Forelimb muscle (tissue), 1 donor: ENCODE results near the gene LRCH1. TPM values are rescaled to one million over a fixed set of nuclear protein-coding genes. Genes with fewer than 3 reads are reported as not detected.

Source experiments
- DNase-seq: peaks from one replicate; pipeline ENCODE4 v3.0.0-alpha.2; 2013; ENCODE audit warnings: low read depth
- polyA plus RNA-seq: library from polyadenylated mRNA; unstranded; fragments of 120-200 nt; gene quantifications from one replicate; pipeline ENCODE4 v1.2.1, GENCODE V29; 2013; ENCODE audit not compliant: insufficient read length

LRCH1 gene
- polyA plus RNA-seq, 1 donor = 21.2 TPM

DNA sequence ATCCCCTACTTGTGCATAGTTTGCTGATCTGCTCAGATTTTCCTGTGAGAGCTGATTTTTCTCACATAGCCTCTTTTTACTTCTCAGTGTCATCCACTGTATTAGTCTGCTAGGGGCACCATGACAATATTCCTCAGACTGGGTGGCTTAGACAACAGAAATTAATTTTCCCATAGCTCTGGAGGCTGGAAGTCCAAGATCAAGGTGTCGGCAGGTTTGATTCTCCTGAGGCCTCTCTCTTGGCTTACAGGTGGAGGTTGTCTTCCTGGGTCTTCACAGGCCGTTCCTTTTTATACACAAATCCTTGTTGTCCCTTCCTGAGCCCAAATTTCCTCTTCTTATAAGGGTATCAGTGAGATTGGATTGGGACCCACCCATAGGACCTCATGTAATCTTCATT is 9.2 kb downstream of the LRCH1 start:
- no peak for DNase-seq

DNA sequence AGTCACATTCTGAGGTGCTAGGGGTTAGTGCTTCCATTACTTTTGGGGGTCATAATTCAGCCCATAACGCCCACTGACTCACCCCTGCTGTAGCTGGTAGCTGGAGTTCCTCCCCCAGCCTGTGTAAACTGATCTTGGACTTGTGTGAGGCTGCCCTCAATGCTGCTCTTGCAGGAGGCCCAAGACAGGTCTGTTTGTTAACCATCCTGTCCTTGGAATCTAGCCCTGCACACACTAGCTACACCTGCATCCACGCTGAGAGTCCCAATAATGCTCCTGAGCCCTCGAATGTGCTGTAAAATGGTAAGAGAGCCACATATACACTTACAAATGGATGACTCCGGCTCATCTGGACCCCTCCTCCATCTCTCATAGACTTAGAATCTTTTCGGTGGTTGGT is 9.6 kb downstream of the LRCH1 start:
- no peak for DNase-seq

DNA sequence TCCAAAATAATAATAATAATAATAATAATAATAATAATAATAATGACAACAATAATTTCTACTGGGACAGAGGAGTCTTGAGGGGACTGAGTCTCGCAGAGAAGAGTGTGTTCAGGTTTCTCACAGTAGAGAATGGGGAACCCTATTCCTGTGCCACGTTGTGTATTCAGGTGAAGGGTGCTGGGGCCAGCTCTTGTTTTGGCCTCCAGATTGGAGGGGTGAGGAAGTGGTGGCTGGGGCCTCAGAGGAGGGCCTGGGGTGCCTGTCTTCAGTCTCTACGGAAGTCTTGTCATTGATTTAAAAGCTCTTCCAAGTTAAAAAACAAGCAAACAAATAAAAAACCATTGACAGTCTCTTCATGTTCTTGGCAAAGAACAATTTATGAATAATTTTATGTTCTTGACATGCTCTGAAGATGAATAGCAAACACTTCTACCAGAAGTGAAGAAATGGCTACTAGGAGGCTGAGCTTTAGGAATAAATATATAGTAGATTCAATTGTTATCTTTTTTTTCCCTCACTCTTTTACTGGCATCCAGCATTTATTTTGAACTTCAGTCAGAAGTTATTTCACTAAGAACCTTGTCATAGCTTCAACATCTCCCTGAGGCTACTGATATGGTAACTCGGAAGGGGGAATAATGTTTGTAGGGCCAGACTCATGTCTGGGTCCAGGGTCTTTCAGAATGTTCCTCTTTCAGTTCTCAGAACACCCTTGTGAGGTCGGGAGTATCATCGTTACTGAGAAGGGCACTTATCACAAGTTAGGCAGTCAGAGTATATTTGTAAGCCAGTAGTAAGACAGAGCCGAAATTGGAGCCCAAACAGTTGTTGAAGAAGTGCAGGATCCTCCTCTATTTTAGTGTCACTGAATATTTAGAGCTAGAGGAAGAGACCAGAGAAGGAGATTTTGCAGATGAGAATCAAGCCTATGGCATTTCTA is 13.1 kb downstream of the LRCH1 start:
- no peak for DNase-seq

DNA sequence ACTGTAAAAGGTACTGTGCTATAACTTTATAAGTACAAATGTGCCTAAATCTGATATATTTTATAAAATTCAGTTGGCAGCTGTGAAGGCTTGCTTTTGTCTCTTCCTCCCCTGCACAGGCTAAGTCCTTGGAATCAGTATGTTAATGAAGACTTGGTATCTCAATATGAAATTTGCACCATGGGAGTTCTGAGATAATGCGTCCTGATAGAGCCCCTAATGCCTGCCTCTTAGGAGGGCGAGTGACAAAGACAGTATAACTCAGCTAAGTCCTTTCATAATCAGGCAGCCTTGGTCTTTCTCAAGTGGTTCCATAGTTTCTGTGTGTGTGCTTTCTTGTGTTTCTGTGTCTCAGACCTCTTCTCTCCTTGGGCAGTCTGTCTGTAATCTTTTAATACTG is 14.7 kb downstream of the LRCH1 start:
- DNase-seq = no peak

DNA sequence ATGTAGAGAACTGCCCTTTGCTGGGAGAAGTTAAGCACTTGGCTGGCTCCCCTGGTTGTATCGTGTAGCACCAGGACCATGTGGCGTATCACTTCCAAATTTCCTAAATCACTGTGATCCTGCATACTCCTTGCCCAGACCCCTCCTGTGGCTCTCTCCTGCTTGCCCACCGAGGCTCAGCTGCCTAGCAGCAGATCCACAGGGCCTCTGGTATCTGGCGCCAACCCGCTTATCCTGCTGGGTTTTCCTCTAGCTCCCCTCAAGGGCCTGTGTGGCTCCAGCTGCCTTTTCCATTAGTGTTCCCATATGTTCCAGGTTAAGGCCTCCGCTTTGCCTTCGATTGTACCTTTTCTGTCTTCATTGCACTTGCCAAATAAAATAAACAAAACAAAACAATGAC is 16.5 kb downstream of the LRCH1 start:
- DNase-seq = no peak

DNA sequence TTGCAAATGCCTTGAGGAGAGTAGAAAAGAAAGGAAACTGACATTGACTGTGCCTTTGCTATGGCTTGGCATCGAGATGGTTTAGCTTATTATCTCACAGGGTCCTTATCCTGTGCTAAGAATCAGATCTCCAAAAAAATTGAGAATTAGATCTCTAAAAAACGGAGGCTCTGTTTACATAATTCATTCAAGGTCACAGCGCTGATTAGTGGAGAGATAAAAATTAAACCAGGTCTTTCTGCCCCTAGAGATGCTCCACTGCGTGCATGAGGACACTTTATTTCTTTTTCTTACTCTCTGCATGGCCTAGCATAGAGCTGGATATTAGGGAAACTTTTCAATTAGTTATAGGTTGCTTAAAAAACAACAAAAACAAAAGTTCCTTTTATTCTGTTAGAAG is 17.3 kb downstream of the LRCH1 start:
- DNase-seq = no peak

DNA sequence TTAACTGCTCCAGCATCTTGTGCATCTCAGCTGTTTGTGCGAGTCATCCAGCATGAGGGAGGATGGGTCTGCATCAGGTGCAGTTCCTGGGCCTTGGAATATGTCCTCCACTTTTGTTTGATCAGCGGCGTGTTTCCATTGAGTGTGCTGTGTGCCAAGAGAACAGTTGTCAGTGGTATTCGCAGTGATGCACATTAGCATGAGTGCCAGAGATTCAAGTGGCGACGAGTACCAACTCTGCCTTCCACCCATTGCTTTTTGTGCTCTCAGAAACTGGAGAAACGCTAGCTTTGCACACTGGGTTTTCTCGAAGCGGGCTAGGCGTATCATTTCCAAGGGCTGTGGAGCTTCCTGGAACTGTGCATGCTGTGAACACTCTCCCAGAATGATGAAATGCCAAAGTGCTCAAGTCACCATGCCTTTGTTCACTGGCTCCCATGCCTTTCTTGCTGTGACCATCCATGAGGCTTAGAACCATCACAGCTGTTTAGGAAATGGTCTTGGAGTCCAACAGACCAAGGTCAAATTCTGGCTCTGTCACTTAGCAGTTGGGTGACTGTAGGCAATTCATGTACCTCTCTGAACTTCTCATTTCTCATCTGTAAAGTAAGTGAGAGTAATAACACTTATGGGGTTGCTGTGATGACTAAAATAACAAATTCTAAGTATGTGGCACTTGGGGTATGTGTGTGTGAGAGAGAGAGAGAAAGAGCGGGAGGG is 18.4 kb downstream of the LRCH1 start:
- no peak for DNase-seq

DNA sequence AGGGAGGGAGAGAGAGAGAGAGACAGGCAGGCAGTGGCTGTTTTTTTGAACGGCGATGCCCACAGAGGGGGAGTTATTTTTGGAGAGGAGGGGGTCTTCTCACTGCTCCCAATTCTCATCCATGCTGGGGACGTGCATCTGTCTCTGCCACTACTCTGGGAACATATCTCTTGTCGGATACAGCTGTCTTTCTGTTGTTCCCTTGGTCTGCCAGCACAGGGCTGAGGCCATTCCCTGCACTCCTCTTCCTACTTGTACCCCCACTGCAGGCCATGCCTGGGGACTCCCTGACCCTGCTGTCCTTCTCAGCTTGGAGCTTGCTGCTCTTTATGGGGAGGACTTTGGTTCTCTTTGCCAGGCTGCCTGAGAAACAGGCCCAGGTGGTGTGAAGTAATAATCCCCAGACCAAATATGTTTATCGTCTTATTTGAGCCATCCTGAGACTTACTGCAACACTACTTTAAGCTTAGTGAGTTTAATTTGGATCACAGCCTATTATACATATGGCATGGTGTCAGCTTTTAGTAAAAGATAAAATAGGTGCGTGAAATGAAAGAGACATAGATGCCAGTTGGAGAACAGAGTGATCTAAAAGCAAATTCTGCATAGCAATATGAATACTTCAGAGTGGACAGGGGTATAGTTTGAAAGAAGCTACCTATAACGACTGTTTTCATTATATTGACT is 19.1 kb downstream of the LRCH1 start:
- no peak for DNase-seq

DNA sequence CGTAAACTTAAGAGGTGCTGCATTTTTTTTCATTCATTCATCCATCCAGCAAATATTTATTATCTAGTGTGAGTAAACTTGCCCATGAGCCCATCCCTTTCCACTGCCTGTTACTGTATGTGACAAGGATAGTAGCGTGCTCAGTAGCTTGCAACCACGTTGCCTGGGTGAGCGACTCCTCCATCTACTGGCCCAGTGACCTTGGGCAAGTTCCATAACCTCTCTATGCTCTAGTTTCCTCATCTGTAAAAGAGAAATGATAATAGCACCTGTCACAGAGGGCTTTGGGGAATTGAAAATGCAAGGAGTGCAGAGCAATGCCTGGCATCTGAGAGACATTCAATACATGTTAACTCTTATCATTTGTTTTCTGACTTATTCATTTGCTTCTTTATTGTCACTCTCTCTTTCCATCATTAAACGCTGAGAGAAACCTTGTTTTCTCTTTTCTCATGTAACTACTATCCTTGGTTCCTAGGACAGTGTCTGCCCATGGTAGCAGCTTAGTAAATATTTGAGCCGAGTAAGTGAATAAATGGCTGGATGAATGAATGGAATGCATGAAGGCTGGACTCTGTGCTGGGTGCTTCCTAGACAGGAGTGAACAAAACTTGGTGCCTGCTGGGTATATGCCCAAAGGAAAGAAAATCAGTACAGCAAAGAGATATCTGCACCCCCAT is 19.9 kb downstream of the LRCH1 start:
- no peak for DNase-seq

DNA sequence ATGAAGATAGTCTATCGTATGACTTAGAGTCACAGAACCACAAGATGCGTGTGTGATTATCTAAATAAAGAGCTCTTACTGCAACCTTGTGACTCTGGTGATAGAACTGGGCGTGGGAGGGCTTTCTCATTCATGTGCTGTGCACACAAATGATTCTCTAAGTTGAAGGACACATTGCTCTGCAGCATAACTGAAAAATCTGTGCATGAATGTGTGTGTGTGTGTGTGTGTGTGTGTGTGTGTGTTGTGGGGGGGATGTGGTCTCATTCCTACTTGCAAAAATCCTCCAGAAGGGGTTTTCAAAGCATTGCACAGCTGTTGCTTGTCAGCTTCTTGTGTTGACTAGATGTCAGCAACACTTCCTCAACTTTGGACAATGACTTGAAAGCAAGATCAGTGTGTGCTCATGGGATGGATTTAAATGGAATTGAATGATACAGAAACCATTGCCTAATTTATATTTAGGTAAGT is 22.4 kb downstream of the LRCH1 start:
- no peak for DNase-seq

DNA sequence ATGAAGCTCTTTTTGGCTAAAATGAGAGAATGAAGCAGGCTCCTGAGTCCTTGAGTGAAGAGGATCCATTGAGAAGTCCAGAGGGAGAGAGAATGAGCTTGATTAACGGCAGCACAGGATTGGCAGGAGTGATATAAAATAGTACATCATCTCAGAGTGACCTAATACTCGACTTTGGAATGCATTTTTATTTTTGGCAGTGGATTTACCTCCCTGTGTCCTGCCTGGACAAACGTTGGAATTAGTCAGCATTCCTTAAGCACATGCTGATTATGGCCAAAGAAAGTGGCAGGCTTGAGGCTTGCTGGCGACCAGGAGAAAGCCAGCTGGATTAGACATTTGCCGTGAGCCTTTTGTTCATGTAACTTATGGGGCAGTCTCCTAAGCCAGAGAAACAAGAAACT is 22.9 kb downstream of the LRCH1 start:
- peak; percentile 69 for DNase-seq

DNA sequence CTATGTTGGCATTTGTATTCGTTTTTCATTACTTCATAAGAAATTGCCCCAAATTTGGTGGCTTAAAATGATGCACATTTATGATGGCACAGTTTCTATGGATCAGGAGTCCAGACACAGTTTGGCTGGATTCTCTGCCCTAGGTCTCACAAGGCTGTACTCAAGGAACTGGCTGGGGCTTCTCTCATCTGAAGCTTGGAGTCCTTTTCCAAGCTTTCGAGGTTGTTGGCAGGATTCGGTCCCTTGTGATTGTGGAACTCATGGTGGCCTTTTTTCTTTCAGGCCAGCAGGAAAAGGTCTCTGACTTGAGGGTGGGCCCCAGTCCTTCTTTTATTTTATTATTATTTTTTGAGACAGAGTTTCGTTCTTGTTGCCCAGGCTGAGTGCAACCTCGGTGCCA is 23.8 kb downstream of the LRCH1 start:
- DNase-seq = no peak

DNA sequence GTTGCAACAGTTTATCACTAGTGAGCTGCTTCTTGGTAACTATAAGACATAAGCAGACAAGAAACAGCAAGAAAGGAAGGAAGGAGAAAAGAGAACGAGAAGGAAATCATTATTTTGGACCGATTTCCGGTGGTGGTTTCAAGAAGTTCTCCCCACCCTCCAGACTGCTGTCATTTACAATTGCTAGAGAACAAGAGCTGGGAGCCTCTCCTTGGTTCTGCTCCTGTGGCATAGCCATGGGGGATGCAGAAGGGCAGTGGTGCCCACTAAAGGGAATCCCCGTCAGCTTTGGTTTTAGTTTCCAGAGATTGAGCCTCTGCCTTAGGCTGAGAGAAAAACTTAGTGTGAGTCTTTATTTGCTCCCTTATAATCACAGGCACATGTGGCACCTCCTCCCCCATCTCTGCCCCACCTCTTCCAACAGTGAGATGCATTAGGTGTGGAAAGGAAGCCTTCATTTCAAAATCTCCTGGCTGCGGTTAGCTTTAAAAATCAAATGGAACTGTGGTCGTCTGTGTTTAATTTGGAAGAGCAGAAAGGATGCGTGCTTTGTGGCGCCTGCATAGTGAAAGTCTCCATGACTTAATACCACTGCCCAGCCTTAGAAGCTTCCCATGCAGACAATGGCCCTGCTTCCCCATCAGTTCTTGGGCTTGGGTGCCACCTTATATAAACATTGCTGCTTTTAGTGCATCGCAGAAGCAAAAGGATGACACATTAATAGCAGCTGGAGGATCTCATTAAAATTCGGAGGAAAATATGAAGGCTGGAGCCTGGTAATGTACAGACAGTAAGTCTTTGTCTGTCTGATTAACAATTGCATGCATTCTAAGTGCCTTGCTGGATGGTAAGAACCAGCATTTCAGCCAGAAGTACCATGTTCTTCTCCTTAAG is 25.0 kb downstream of the LRCH1 start:
- no peak for DNase-seq

DNA sequence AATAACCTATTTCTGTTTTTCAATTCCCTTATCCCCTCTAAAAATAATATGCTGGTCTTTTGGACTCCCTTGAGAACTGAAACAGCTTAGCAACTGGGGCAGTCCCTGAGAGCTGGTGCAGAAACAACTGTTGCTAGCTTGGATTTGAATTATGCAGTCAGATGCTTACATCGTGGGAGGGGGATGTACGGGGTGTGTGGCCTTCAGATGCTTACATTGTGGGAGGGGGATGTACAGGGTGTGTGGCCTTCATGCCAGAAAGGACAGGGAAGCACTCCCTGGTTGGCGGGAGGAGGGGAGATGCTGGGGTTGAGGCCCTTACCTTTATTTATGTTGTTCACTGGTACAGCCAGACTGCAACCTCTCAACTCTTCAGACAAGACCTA is 25.6 kb downstream of the LRCH1 start:
- DNase-seq = no peak

DNA sequence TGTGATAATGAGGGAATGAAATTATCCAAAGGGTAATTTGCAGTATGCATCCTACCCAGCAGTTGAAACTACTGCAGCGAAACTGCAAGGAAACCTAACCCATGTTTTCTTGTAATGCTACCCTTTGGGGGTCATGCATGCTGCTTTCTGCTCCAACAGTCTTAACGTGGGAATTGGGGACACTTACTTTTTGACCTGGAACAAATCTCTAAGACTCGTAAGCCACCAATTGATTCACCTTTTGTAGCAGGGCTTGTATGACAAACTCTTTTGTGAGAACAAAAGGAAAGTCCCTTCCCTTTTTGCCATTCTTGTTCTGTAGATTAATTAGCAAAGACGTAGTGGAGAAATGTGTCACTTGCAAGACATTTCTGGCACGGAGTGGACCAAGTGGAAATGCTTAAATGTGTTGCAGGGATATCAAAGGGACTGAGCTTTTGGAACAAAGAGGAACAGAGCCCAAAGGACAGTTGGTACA is 27.4 kb downstream of the LRCH1 start:
- no peak for DNase-seq

DNA sequence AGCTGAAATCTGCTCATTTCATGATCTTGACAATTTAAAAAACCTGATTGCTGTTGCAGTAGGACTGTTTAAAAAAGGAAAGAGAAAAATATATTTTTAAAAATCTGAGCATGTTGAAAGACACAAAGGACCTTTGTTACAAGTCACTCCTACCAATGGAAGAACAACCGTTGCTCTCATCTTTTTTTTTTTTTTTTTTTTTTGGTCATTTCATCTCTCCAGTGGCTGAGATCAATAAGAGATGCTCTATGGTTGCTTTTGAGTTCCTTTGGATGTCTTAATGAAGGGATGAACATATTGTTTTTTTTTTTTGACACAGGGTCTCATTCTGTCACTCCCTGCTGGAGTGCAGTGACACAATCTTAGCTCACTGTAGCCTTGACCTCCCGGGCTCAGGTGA is 29.2 kb downstream of the LRCH1 start:
- no peak for DNase-seq

DNA sequence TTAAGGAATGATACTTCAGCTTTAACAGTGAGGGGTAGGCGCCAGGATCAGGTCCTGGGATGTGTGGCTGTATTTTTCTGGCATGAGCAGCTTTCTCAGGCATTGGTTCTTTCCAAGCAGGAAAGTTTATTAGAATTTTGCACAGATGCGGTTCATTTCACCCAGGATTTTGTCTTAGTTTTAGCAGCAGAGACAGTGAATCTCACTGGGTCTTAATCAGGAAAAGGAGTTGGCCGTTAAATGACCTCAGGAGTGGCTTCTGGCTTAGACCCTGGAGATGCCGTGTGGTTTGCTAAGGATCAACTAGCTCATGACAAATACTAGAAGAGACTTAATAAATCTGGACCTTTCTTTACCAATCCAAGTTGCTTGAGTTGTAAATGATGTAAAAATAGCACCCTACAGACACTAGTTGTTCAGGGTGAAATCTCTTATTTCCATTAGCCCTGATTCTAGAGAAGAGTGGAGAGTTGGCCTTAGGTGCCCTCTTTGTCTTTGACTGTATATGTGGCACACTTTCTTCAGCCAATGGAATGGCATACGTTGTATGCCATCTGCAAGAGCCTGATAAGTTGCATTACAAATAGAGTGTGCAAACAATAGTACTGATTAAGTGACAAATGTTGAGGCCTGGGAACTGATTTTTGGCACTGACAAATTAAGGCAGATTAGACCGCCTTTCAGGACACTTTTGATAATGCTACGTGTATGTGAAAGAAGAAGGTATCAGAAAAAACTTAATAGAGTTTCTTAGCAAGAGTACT is 34.0 kb downstream of the LRCH1 start:
- DNase-seq = no peak

DNA sequence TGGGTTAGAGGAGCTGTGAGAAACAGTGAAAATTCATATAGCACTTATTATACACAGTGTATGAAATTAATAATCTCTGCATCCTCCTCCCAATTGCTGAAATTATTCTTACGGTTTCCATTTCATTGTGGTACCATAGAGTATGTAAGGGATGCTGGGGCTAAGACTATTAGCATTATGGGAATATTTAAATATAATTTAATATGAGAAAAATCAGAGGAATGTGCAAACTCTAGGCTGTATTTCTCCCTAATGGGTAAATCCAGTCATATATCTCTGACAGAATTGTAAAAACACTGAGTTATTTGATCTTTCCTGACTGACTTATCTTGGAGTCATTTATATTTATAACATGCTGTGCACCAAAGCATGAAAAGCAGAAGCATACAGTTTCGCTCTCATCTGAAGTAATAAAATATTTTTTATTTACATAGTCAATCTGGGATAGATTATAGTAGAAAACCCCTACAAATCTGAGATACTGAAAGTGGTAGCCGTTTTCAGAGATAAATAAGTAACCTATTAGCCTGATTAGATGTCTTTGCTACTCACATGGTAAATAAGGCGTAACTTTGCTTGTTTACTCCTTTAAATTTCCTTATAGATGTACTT is 34.9 kb downstream of the LRCH1 start:
- no peak for DNase-seq

DNA sequence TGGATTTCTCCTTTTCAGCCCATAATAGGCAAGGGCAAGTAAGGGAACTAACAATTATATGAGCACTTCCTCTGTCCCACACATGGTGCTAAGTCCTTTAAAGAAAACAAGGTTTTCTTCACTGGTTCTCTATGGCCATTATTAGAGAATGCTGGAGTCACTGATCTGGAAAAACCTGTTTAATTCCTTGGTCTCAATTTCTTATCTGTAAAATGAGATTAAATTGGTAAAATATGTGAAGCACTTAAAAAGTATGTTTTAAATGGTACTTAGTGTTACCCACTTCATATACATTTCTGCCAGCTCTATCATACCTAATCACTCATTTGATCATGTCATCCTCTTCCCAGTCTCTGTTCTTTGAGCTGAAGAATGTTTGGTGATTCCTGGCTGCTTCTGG is 39.4 kb downstream of the LRCH1 start:
- DNase-seq = no peak
